MM.1S (cell line): Measurements from ENCODE around the gene SRCIN1.
"Not testable (repeated sequence)": the region's sequence is repeated elsewhere in the genome, so short reads cannot be mapped to it uniquely, and the experiment has no call there.

Source experiments
- DNase-seq: peaks from one replicate; pipeline ENCODE4 v3.0.0-alpha.2; 2015
- H2AFZ ChIP-seq: fragments of 300-600 bp; sonication (generic); 2 replicates; pipeline ENCODE4 v1.6.0; 2016; ENCODE audit warnings: antibody characterized with exemption, low read length
- H3F3A ChIP-seq: fragments of 300-600 bp; sonication (generic); 2 replicates; pipeline ENCODE4 v1.6.1; 2016; ENCODE audit warnings: mild to moderate bottlenecking, antibody characterized with exemption, low read length, moderate library complexity, mixed read lengths; ENCODE audit not compliant: insufficient read depth
- H3K27ac ChIP-seq: fragments of 300-600 bp; sonication (generic); 2 replicates; pipeline ENCODE4 v1.5.1; 2016; ENCODE audit warnings: mild to moderate bottlenecking, low read length
- H3K27me3 ChIP-seq: fragments of 300-600 bp; sonication (generic); replicated peaks from 2 replicates; pipeline ENCODE4 v1.6.0; 2016; ENCODE audit warnings: low read length; ENCODE audit not compliant: insufficient read depth
- H3K36me3 ChIP-seq: fragments of 300-600 bp; sonication (generic); replicated peaks from 2 replicates; pipeline ENCODE4 v1.6.1; 2016; ENCODE audit warnings: mild to moderate bottlenecking, low read length, mixed read lengths; ENCODE audit not compliant: insufficient read depth
- H3K4me1 ChIP-seq: fragments of 300-600 bp; sonication (generic); 2 replicates; pipeline ENCODE4 v1.6.1; 2016; ENCODE audit warnings: low read length, mixed read lengths
- H3K4me2 ChIP-seq: fragments of 300-600 bp; sonication (generic); 2 replicates; pipeline ENCODE4 v1.6.0; 2016; ENCODE audit warnings: low read depth, low read length
- H3K4me3 ChIP-seq: fragments of 300-600 bp; sonication (generic); 2 replicates; pipeline ENCODE4 v1.5.1; 2016; ENCODE audit warnings: low read length, mixed read lengths
- H3K79me2 ChIP-seq: fragments of 300-600 bp; sonication (generic); 2 replicates; pipeline ENCODE4 v1.6.1; 2016; ENCODE audit warnings: mixed run types, low read length, mixed read lengths
- H3K9ac ChIP-seq: fragments of 300-600 bp; sonication (generic); 2 replicates; pipeline ENCODE4 v1.6.1; 2016; ENCODE audit warnings: low read length, mixed read lengths
- H3K9me2 ChIP-seq: fragments of 300-600 bp; sonication (generic); replicated peaks from 2 replicates; pipeline ENCODE4 v1.6.1; 2016; ENCODE audit warnings: mild to moderate bottlenecking, low read length, mixed read lengths; ENCODE audit not compliant: insufficient read depth
- H3K9me3 ChIP-seq: fragments of 300-600 bp; sonication (generic); replicated peaks from 2 replicates; pipeline ENCODE4 v1.6.1; 2016; ENCODE audit warnings: mild to moderate bottlenecking, low read length, mixed read lengths; ENCODE audit not compliant: insufficient read depth
- H4K20me1 ChIP-seq: fragments of 300-600 bp; sonication (generic); 2 replicates; pipeline ENCODE4 v1.6.1; 2016; ENCODE audit warnings: mild to moderate bottlenecking, low read length, moderate library complexity, mixed read lengths; ENCODE audit not compliant: insufficient read depth
- CTCF ChIP-seq: fragments of 300-600 bp; sonication (generic); IDR thresholded peaks from 2 replicates; pipeline ENCODE4 v1.5.1; 2016; ENCODE audit warnings: antibody characterized with exemption, low read length, mixed read lengths
- EZH2 ChIP-seq: fragments of 300-600 bp; sonication (generic); optimal IDR thresholded peaks from 2 replicates; pipeline ENCODE3; 2017; ENCODE audit warnings: low read depth, mild to moderate bottlenecking, antibody characterized with exemption, low read length, mixed read lengths
- EZH2phosphoT487 ChIP-seq: fragments of 300-600 bp; sonication (generic); IDR thresholded peaks from 2 replicates; pipeline ENCODE4 v1.6.1; 2018; ENCODE audit warnings: antibody characterized with exemption, low read length

SRCIN1 gene

GRCh38 chr17:38508570-38508950 lies 97.2 kb downstream of the SRCIN1 start:
- H3K79me2 ChIP-seq: no peaks in the 10 kb centered on the region
- TF ChIP-seq EZH2phosphoT487 (no peak), EZH2 (no peak), CTCF (no peak)
- H2AFZ ChIP-seq: no peak overlapping the region
- no peak for DNase-seq
- no peak overlapping the region for H3K27ac ChIP-seq
- H3K9ac ChIP-seq: no peak overlapping the region
- no peak overlapping the region for H3K4me2 ChIP-seq
- no peaks in the 10 kb centered on the region for H3K9me3 ChIP-seq
- H3K36me3 ChIP-seq: no peaks in the 10 kb centered on the region
- H3K27me3 ChIP-seq: no peaks in the 10 kb centered on the region
- no peaks in the 10 kb centered on the region for H3F3A ChIP-seq
- H3K4me1 ChIP-seq: no peaks in the 10 kb centered on the region
- no peaks in the 10 kb centered on the region for H3K9me2 ChIP-seq
- no peak overlapping the region for H3K4me3 ChIP-seq
- no peaks in the 10 kb centered on the region for H4K20me1 ChIP-seq

GRCh38 chr17:38507921-38508569 lies 97.7 kb downstream of the SRCIN1 start:
- Histone ChIP-seq H2AFZ (no peak overlapping the region), H3K9ac (no peak overlapping the region), H3K4me3 (no peak overlapping the region), H3K27me3 (no peaks in the 10 kb centered on the region), H3K79me2 (no peaks in the 10 kb centered on the region), H3K4me2 (no peak overlapping the region), H4K20me1 (no peaks in the 10 kb centered on the region), H3K9me2 (no peaks in the 10 kb centered on the region), H3K9me3 (no peaks in the 10 kb centered on the region), H3K4me1 (no peaks in the 10 kb centered on the region), H3F3A (no peaks in the 10 kb centered on the region), H3K27ac (no peak overlapping the region), H3K36me3 (no peaks in the 10 kb centered on the region)
- no peak for DNase-seq
- TF ChIP-seq EZH2phosphoT487: no peak
- TF ChIP-seq EZH2: no peak
- no peak for TF ChIP-seq CTCF

GRCh38 chr17:38507436-38507835 lies 98.3 kb downstream of the SRCIN1 start:
- no peak overlapping the region for H3K4me3 ChIP-seq
- H3K36me3 ChIP-seq: no peaks in the 10 kb centered on the region
- DNase-seq: no peak
- no peaks in the 10 kb centered on the region for H3K9me2 ChIP-seq
- no peak overlapping the region for H3K4me2 ChIP-seq
- no peak overlapping the region for H2AFZ ChIP-seq
- no peaks in the 10 kb centered on the region for H3F3A ChIP-seq
- no peaks in the 10 kb centered on the region for H3K79me2 ChIP-seq
- no peaks in the 10 kb centered on the region for H3K27me3 ChIP-seq
- H3K4me1 ChIP-seq: no peaks in the 10 kb centered on the region
- H3K9me3 ChIP-seq: no peaks in the 10 kb centered on the region
- H3K9ac ChIP-seq: no peak overlapping the region
- H4K20me1 ChIP-seq: no peaks in the 10 kb centered on the region
- no peak overlapping the region for H3K27ac ChIP-seq
- no peak for TF ChIP-seq EZH2

GRCh38 chr17:38504216-38504615 lies 101.5 kb downstream of the SRCIN1 start:
- H3K79me2 ChIP-seq: no peaks in the 10 kb centered on the region
- no peaks in the 10 kb centered on the region for H4K20me1 ChIP-seq
- H3K4me1 ChIP-seq: no peaks in the 10 kb centered on the region
- H3F3A ChIP-seq: no peaks in the 10 kb centered on the region
- H3K9me2 ChIP-seq: no peaks in the 10 kb centered on the region
- no peak for DNase-seq
- no peaks in the 10 kb centered on the region for H3K27me3 ChIP-seq
- no peak overlapping the region for H3K27ac ChIP-seq
- H3K9me3 ChIP-seq: no peaks in the 10 kb centered on the region
- no peak overlapping the region for H3K9ac ChIP-seq
- no peak overlapping the region for H2AFZ ChIP-seq
- no peaks in the 10 kb centered on the region for H3K36me3 ChIP-seq
- H3K4me3 ChIP-seq: no peak overlapping the region
- H3K4me2 ChIP-seq: no peak overlapping the region
- no peak for TF ChIP-seq EZH2phosphoT487
- TF ChIP-seq CTCF: no peak
- TF ChIP-seq EZH2: no peak

- H3K9me2 ChIP-seq, H2AFZ ChIP-seq, H3K9me3 ChIP-seq, H4K20me1 ChIP-seq, H3K4me3 ChIP-seq, H3K27ac ChIP-seq, H3K4me1 ChIP-seq, DNase-seq, H3K79me2 ChIP-seq, H3K36me3 ChIP-seq, H3F3A ChIP-seq, H3K9ac ChIP-seq, H3K4me2 ChIP-seq, H3K27me3 ChIP-seq: not testable (repeated sequence)
Measured at GRCh38 chr17:38503286-38503913, 102.4 kb downstream of the SRCIN1 start.
